ENCODE data around the gene PLEKHM2. TPM values are rescaled to one million over a fixed set of nuclear protein-coding genes. Genes with fewer than 3 reads are reported as not detected.

The PLEKHM2 gene
- total and polyA plus RNA-seq, 2 of the 8 experiments (the other 6 are each of a cell fraction or from before 2014, with no cell fraction given) = 38.3 to 47.6 TPM

GRCh38 chr1:15747378-15747777 is 63.3 kb downstream of the PLEKHM2 start:
- TF ChIP-seq BACH1 (IDR thresholded peaks at IDR 0.05; ENCODE audit: low read length) (no peak), TBP (IDR thresholded peaks at IDR 0.05; ENCODE audit: low read depth, low read length) (no peak), RNF2 (IDR thresholded peaks at IDR 0.05; ENCODE audit: borderline replicate concordance, low read depth, low read length, missing control alignments, poor library complexity, severe bottlenecking) (no peak), TCF12 (IDR thresholded peaks at IDR 0.05; ENCODE audit: low read depth, low read length) (no peak), RXRA (IDR thresholded peaks at IDR 0.05; ENCODE audit: insufficient read depth, low read depth, low read length) (no peak), POLR2AphosphoS5 (IDR thresholded peaks at IDR 0.05; ENCODE audit: low read depth, low read length) (no peak), KDM4A (IDR thresholded peaks at IDR 0.05; ENCODE audit: low read depth, low read length, severe bottlenecking) (no peak), KDM5A (IDR thresholded peaks at IDR 0.05; ENCODE audit: low read length) (no peak), EGR1 (IDR thresholded peaks at IDR 0.05; ENCODE audit: borderline replicate concordance, low read depth, low read length) (no peak), EP300 (IDR thresholded peaks at IDR 0.05; ENCODE audit: borderline replicate concordance in 1 of 2, low read depth in 2 of 2, low read length in 2 of 2) (no peak)

More at GRCh38 chr1:15747378-15747777, 63.3 kb downstream of the PLEKHM2 start:
- no peaks in the 10 kb centered on the region for H3K36me3 ChIP-seq (ENCODE audit: control insufficient read depth in 2 of 4, insufficient read depth in 4 of 4, low read length in 3 of 4)
- WGBS, 2 experiments (ENCODE audit: extremely low coverage in 1 of 2, insufficient coverage in 1 of 2, insufficient read length in 1 of 2, insufficient replicate concordance in 2 of 2, low coverage in 1 of 2, low lambda C conversion rate in 2 of 2, missing lambda C conversion rate in 1 of 2) = 91% methylated on average over 8 of the region's 8 CpGs; no CpG with 5 or more reads in 1 of the 2 experiments
- H3K9me3 ChIP-seq (ENCODE audit: insufficient read depth in 2 of 2, low read depth in 1 of 2, low read length in 1 of 2) = no peaks in the 10 kb centered on the region
- no peaks in the 10 kb centered on the region; the same call in 1 of the 2 replicates for H3K23me2 ChIP-seq (ENCODE audit: low read depth, low read length)
- no peak overlapping the region for H3K23ac ChIP-seq (ENCODE audit: insufficient read length)
- H2BK120ac ChIP-seq (replicated peaks; ENCODE audit: low read depth, low read length) = no peak overlapping the region
- no peak overlapping the region for H3K14ac ChIP-seq (ENCODE audit: insufficient read length)
- no peak overlapping the region for H2AFZ ChIP-seq (ENCODE audit: low read length)
- POLR2A ChIA-PET (ENCODE audit: partially characterized antibody) = interaction anchor here (1.0 to 1.4 kb wide), 2 partner anchors 9 to 11 kb away, joined by 4 to 8 read pairs; partner anchors contain the start of gene SLC25A34
- H3K56ac ChIP-seq (replicated peaks; ENCODE audit: insufficient read length, low read depth, low read length) = peak overlapping the region; percentile 53
- no peak overlapping the region for H2AK5ac ChIP-seq (ENCODE audit: low read depth, low read length)
- no peak overlapping the region for H3K27ac ChIP-seq (ENCODE audit: low read depth, low read length)
- no peaks in the 10 kb centered on the region for H4K20me1 ChIP-seq (replicated peaks in 1 of 2; ENCODE audit: control insufficient read depth in 1 of 2, insufficient read depth in 2 of 2, low read length in 2 of 2)
- no peak overlapping the region for H3K9ac ChIP-seq (replicated peaks in 1 of 4; ENCODE audit: extremely low read depth in 1 of 4, low read depth in 3 of 4, low read length in 3 of 4)
- H2BK12ac ChIP-seq (ENCODE audit: low read depth, low read length) = no peak overlapping the region
- H4K91ac ChIP-seq (replicated peaks; ENCODE audit: insufficient read length, low read length) = no peak overlapping the region
- no peak overlapping the region for H2BK15ac ChIP-seq (ENCODE audit: low read length)
- H2BK20ac ChIP-seq (ENCODE audit: low read length) = no peak overlapping the region
- H3K79me1 ChIP-seq (ENCODE audit: low read depth, low read length) = no peaks in the 10 kb centered on the region
- H3K79me2 ChIP-seq (ENCODE audit: control insufficient read depth in 1 of 2, insufficient read depth in 2 of 2, low read length in 2 of 2) = no peaks in the 10 kb centered on the region
- no peak overlapping the region for H3K18ac ChIP-seq (ENCODE audit: extremely low read depth, low read length)
- no peak overlapping the region for H4K5ac ChIP-seq (ENCODE audit: insufficient read length, low read depth, low read length)
- peaks cover 0 to 13% (median 6%) of the 10 kb centered on the region in 4 experiments; a peak in 5 of 7 replicates for H3K4me1 ChIP-seq (replicated peaks in 1 of 4; ENCODE audit: control insufficient read depth in 3 of 4, insufficient read depth in 4 of 4, low read length in 3 of 4)
- H3K4me2 ChIP-seq (ENCODE audit: insufficient read depth in 1 of 2, low read depth in 2 of 2, low read length in 2 of 2) = no peak overlapping the region
- CTCF ChIA-PET (ENCODE audit: partially characterized antibody) = interaction anchor here (1.0 to 1.2 kb wide), 2 partner anchors 8 to 10 kb away, joined by 3 to 5 read pairs; no protein-coding TSS in a partner anchor
- H3K27me3 ChIP-seq (replicated peaks in 1 of 4; ENCODE audit: control insufficient read depth in 3 of 4, extremely low read depth in 1 of 4, insufficient read depth in 3 of 4, low read length in 3 of 4) = no peaks in the 10 kb centered on the region
- no peak overlapping the region for H4K8ac ChIP-seq (ENCODE audit: extremely low read depth, insufficient read depth, low read length)
- H3K4me3 ChIP-seq (ENCODE audit: extremely low read depth in 1 of 4, insufficient read depth in 2 of 4, low read depth in 3 of 4, low read length in 4 of 4) = no peak overlapping the region
- H2BK5ac ChIP-seq (ENCODE audit: low read depth, low read length) = no peak overlapping the region
- DNase-seq (ENCODE audit: low read depth in 1 of 2, low spot score in 2 of 2) (no peak), FAIRE-seq (no peak)
- no peak overlapping the region for H3K4ac ChIP-seq (replicated peaks; ENCODE audit: insufficient read length, low read depth, low read length)

All from H1 (cell line).